HL-60 (cell line): ENCODE data around the gene C15orf61.

Source experiments
- DNase-seq, 2 experiments: peaks; one replicate each; pipeline ENCODE4 v3.0.0-alpha.2; 2010 to 2020; ENCODE audit warnings: low read depth in 1 of 2, low spot score in 1 of 2
- H3K27ac ChIP-seq: fragments of 250-450 bp; sonication (Bioruptor Pico); replicated peaks from 2 replicates; pipeline ENCODE4 v1.5.1; 2020; ENCODE audit warnings: mild to moderate bottlenecking, moderate library complexity
- H3K27me3 ChIP-seq: fragments of 250-450 bp; sonication (Bioruptor Pico); 2 replicates; pipeline ENCODE4 v1.5.1; 2021; ENCODE audit warnings: mild to moderate bottlenecking, moderate library complexity; ENCODE audit not compliant: insufficient read depth, poor library complexity, severe bottlenecking
- H3K4me3 ChIP-seq: replicated peaks from 2 replicates; pipeline ENCODE4 v1.5.1; 2011; ENCODE audit warnings: mild to moderate bottlenecking, control low read depth, low read length; ENCODE audit not compliant: insufficient read depth
- GABPA ChIP-seq: IDR thresholded peaks from 2 replicates; pipeline ENCODE4 v1.6.1; 2012; ENCODE audit warnings: low read depth
- POLR2AphosphoS5 ChIP-seq: IDR thresholded peaks from 2 replicates; pipeline ENCODE4 v1.6.1; 2012; ENCODE audit warnings: low read depth
- SPI1 ChIP-seq: IDR thresholded peaks from 2 replicates; pipeline ENCODE4 v1.6.1; 2012; ENCODE audit warnings: low read depth, mild to moderate bottlenecking, borderline replicate concordance
- TF ChIP-seq, protein P1 (sequence below): IDR thresholded peaks from one replicate; pipeline ENCODE4 v1.5.1; 2011; ENCODE audit warnings: low read length, control low read depth, inconsistent platforms; ENCODE audit not compliant: insufficient read depth
- TF ChIP-seq, protein P2 (sequence below): IDR thresholded peaks from 2 replicates; pipeline ENCODE4 v1.6.1; 2012; ENCODE audit warnings: low read depth; ENCODE audit not compliant: insufficient replicate concordance

C15orf61 gene

GRCh38 chr15:67524235-67524634 is 3.3 kb downstream of the C15orf61 start:
- Histone ChIP-seq H3K27me3 (no peaks in the 10 kb centered on the region), H3K27ac (no peak overlapping the region), H3K4me3 (no peak overlapping the region)
- DNase-seq = no peak
- TF ChIP-seq, protein P1, sequence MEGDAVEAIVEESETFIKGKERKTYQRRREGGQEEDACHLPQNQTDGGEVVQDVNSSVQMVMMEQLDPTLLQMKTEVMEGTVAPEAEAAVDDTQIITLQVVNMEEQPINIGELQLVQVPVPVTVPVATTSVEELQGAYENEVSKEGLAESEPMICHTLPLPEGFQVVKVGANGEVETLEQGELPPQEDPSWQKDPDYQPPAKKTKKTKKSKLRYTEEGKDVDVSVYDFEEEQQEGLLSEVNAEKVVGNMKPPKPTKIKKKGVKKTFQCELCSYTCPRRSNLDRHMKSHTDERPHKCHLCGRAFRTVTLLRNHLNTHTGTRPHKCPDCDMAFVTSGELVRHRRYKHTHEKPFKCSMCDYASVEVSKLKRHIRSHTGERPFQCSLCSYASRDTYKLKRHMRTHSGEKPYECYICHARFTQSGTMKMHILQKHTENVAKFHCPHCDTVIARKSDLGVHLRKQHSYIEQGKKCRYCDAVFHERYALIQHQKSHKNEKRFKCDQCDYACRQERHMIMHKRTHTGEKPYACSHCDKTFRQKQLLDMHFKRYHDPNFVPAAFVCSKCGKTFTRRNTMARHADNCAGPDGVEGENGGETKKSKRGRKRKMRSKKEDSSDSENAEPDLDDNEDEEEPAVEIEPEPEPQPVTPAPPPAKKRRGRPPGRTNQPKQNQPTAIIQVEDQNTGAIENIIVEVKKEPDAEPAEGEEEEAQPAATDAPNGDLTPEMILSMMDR = no peak
- TF ChIP-seq GABPA (no peak), POLR2AphosphoS5 (no peak), SPI1 (no peak)
- TF ChIP-seq, protein P2, sequence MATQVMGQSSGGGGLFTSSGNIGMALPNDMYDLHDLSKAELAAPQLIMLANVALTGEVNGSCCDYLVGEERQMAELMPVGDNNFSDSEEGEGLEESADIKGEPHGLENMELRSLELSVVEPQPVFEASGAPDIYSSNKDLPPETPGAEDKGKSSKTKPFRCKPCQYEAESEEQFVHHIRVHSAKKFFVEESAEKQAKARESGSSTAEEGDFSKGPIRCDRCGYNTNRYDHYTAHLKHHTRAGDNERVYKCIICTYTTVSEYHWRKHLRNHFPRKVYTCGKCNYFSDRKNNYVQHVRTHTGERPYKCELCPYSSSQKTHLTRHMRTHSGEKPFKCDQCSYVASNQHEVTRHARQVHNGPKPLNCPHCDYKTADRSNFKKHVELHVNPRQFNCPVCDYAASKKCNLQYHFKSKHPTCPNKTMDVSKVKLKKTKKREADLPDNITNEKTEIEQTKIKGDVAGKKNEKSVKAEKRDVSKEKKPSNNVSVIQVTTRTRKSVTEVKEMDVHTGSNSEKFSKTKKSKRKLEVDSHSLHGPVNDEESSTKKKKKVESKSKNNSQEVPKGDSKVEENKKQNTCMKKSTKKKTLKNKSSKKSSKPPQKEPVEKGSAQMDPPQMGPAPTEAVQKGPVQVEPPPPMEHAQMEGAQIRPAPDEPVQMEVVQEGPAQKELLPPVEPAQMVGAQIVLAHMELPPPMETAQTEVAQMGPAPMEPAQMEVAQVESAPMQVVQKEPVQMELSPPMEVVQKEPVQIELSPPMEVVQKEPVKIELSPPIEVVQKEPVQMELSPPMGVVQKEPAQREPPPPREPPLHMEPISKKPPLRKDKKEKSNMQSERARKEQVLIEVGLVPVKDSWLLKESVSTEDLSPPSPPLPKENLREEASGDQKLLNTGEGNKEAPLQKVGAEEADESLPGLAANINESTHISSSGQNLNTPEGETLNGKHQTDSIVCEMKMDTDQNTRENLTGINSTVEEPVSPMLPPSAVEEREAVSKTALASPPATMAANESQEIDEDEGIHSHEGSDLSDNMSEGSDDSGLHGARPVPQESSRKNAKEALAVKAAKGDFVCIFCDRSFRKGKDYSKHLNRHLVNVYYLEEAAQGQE = no peak

DNA sequence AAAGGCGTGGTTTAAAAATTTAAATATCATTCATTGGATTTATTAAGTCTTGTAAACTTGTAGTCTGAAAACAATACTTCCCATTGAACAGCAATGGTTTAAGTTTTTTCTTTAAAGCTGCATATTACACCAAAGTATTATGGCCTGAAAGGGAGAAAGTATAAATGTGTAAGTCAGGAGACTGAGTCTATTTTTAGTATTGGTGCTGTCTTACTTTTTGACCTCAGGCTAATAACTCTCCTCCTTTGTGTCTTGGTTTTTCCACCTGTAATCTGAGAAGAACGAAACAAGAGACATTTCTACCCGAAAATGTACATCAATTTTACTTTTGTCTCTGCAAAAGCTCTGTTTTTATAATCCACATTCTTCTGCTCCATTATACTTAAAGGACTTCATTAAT is 7.6 kb downstream of the C15orf61 start:
- no peak overlapping the region for H3K4me3 ChIP-seq
- H3K27me3 ChIP-seq = no peaks in the 10 kb centered on the region
- DNase-seq = no peak
- TF ChIP-seq SPI1 (no peak), GABPA (no peak), POLR2AphosphoS5 (no peak)
- TF ChIP-seq, protein P1 = no peak
- TF ChIP-seq, protein P2 = no peak
- no peak overlapping the region for H3K27ac ChIP-seq

GRCh38 chr15:67531379-67531914 is 10.5 kb downstream of the C15orf61 start:
- peak in 1 of 2 experiments; percentile 27 for DNase-seq
- TF ChIP-seq, protein P1 = no peak
- TF ChIP-seq GABPA (no peak), POLR2AphosphoS5 (no peak), SPI1 (no peak)
- TF ChIP-seq, protein P2 = no peak
- H3K4me3 ChIP-seq = no peak overlapping the region
- H3K27ac ChIP-seq = no peak overlapping the region
- no peaks in the 10 kb centered on the region for H3K27me3 ChIP-seq
